Measurements from ENCODE around the gene ZSCAN22. TPM values are rescaled to one million over a fixed set of nuclear protein-coding genes. Genes with fewer than 3 reads are reported as not detected.

ZSCAN22 gene
- polyA plus RNA-seq, 1 donor, result 3.2 TPM

- Histone ChIP-seq H3K27ac (ENCODE audit: low read length) (no peak overlapping the region), H3K4me1 (ENCODE audit: control insufficient read depth, insufficient read depth, low read length) (peaks cover 4% of the 10 kb centered on the region), H3K4me3 (ENCODE audit: low read length) (peak overlapping the region; percentile 26), H3K27me3 (ENCODE audit: control insufficient read depth, insufficient read depth, low read length) (peaks cover 57% of the 10 kb centered on the region), H3K9me3 (ENCODE audit: control insufficient read depth, low read depth, low read length) (peaks cover 17% of the 10 kb centered on the region), H3K36me3 (ENCODE audit: control insufficient read depth, insufficient read depth, low read length) (no peaks in the 10 kb centered on the region)
- no peak for DNase-seq
- WGBS (ENCODE audit: insufficient coverage, low lambda C conversion rate), result no CpG with 5 or more reads among the region's 75 CpGs
These were observed 30.1 kb downstream of the ZSCAN22 start for GRCh38 chr19:58356766-58357480.

- no peak for DNase-seq
- H3K4me1 ChIP-seq (ENCODE audit: control insufficient read depth, insufficient read depth, low read length), result peaks cover 4% of the 10 kb centered on the region
- H3K4me3 ChIP-seq (ENCODE audit: low read length), result no peak overlapping the region
- H3K27me3 ChIP-seq (ENCODE audit: control insufficient read depth, insufficient read depth, low read length), result peaks cover 50% of the 10 kb centered on the region
- H3K36me3 ChIP-seq (ENCODE audit: control insufficient read depth, insufficient read depth, low read length), result no peaks in the 10 kb centered on the region
- peaks cover 17% of the 10 kb centered on the region for H3K9me3 ChIP-seq (ENCODE audit: control insufficient read depth, low read depth, low read length)
- no CpG with 5 or more reads among the region's 19 CpGs for WGBS (ENCODE audit: insufficient coverage, low lambda C conversion rate)
- H3K27ac ChIP-seq (ENCODE audit: low read length), result no peak overlapping the region
These were observed 30.8 kb downstream of the ZSCAN22 start for GRCh38 chr19:58357481-58358145.

GRCh38 chr19:58361900-58362271 is 35.1 kb downstream of the ZSCAN22 start:
- Histone ChIP-seq H3K36me3 (ENCODE audit: control insufficient read depth, insufficient read depth, low read length) (no peaks in the 10 kb centered on the region), H3K4me3 (ENCODE audit: low read length) (peak overlapping the region; percentile 91), H3K27me3 (ENCODE audit: control insufficient read depth, insufficient read depth, low read length) (peaks cover 10% of the 10 kb centered on the region), H3K4me1 (ENCODE audit: control insufficient read depth, insufficient read depth, low read length) (peaks cover 3% of the 10 kb centered on the region), H3K27ac (ENCODE audit: low read length) (peak overlapping the region; percentile 99), H3K9me3 (ENCODE audit: control insufficient read depth, low read depth, low read length) (peaks cover 5% of the 10 kb centered on the region)
- no peak for DNase-seq
- WGBS (ENCODE audit: insufficient coverage, low lambda C conversion rate), result no CpG with 5 or more reads among the region's 28 CpGs

GRCh38 chr19:58362272-58362994 is 35.6 kb downstream of the ZSCAN22 start, which contains the start of gene ZNF497:
ZNF497 (minus strand) TSS chr19:58362751; CDS start chr19:58357635, 5,116 bp downstream.
- no CpG with 5 or more reads among the region's 74 CpGs for WGBS (ENCODE audit: insufficient coverage, low lambda C conversion rate)
- Histone ChIP-seq H3K27me3 (ENCODE audit: control insufficient read depth, insufficient read depth, low read length) (peaks cover 4% of the 10 kb centered on the region), H3K36me3 (ENCODE audit: control insufficient read depth, insufficient read depth, low read length) (no peaks in the 10 kb centered on the region), H3K4me3 (ENCODE audit: low read length) (peak within 1 kb of the TSS; percentile 91), H3K9me3 (ENCODE audit: control insufficient read depth, low read depth, low read length) (peaks cover 2% of the 10 kb centered on the region), H3K4me1 (ENCODE audit: control insufficient read depth, insufficient read depth, low read length) (peaks cover 3% of the 10 kb centered on the region), H3K27ac (ENCODE audit: low read length) (peak within 1 kb of the TSS; percentile 99)
- DNase-seq, result peak; percentile 97 to 99

GRCh38 chr19:58364146-58364545 is 37.4 kb downstream of the ZSCAN22 start:
- DNase-seq, result no peak
- no CpG with 5 or more reads among the region's 5 CpGs for WGBS (ENCODE audit: insufficient coverage, low lambda C conversion rate)
- H3K27me3 ChIP-seq (ENCODE audit: control insufficient read depth, insufficient read depth, low read length), result peaks cover 8% of the 10 kb centered on the region
- no peak overlapping the region for H3K27ac ChIP-seq (ENCODE audit: low read length)
- H3K36me3 ChIP-seq (ENCODE audit: control insufficient read depth, insufficient read depth, low read length), result no peaks in the 10 kb centered on the region
- peaks cover 3% of the 10 kb centered on the region for H3K4me1 ChIP-seq (ENCODE audit: control insufficient read depth, insufficient read depth, low read length)
- no peak overlapping the region for H3K4me3 ChIP-seq (ENCODE audit: low read length)
- peaks cover 14% of the 10 kb centered on the region for H3K9me3 ChIP-seq (ENCODE audit: control insufficient read depth, low read depth, low read length)

- H3K36me3 ChIP-seq (ENCODE audit: control insufficient read depth, insufficient read depth, low read length), result no peaks in the 10 kb centered on the region
- no peak for DNase-seq
- WGBS (ENCODE audit: insufficient coverage, low lambda C conversion rate), result 50% methylated on average over 2 of the region's 32 CpGs
These were observed 40.0 kb downstream of the ZSCAN22 start for GRCh38 chr19:58366585-58367430.

GRCh38 chr19:58367698-58368454 is 41.1 kb downstream of the ZSCAN22 start:
- no peak for DNase-seq
- H3K4me3 ChIP-seq (ENCODE audit: low read length), result no peak overlapping the region
- H3K4me1 ChIP-seq (ENCODE audit: control insufficient read depth, insufficient read depth, low read length), result peaks cover 2% of the 10 kb centered on the region
- H3K36me3 ChIP-seq (ENCODE audit: control insufficient read depth, insufficient read depth, low read length), result no peaks in the 10 kb centered on the region
- H3K27ac ChIP-seq (ENCODE audit: low read length), result no peak overlapping the region
- peaks cover 8% of the 10 kb centered on the region for H3K27me3 ChIP-seq (ENCODE audit: control insufficient read depth, insufficient read depth, low read length)
- H3K9me3 ChIP-seq (ENCODE audit: control insufficient read depth, low read depth, low read length), result peaks cover 14% of the 10 kb centered on the region
- no CpG with 5 or more reads among the region's 106 CpGs for WGBS (ENCODE audit: insufficient coverage, low lambda C conversion rate)

More at GRCh38 chr19:58366585-58367430, 40.0 kb downstream of the ZSCAN22 start:
- H3K4me3 ChIP-seq (ENCODE audit: low read length), result no peak overlapping the region
- no peak overlapping the region for H3K27ac ChIP-seq (ENCODE audit: low read length)
- peaks cover 14% of the 10 kb centered on the region for H3K9me3 ChIP-seq (ENCODE audit: control insufficient read depth, low read depth, low read length)
- H3K4me1 ChIP-seq (ENCODE audit: control insufficient read depth, insufficient read depth, low read length), result peaks cover 3% of the 10 kb centered on the region
- peaks cover 8% of the 10 kb centered on the region for H3K27me3 ChIP-seq (ENCODE audit: control insufficient read depth, insufficient read depth, low read length)

GRCh38 chr19:58368561-58369360 is 42.0 kb downstream of the ZSCAN22 start:
- Histone ChIP-seq H3K4me1 (ENCODE audit: control insufficient read depth, insufficient read depth, low read length) (no peaks in the 10 kb centered on the region), H3K27ac (ENCODE audit: low read length) (no peak overlapping the region), H3K36me3 (ENCODE audit: control insufficient read depth, insufficient read depth, low read length) (no peaks in the 10 kb centered on the region), H3K4me3 (ENCODE audit: low read length) (no peak overlapping the region), H3K27me3 (ENCODE audit: control insufficient read depth, insufficient read depth, low read length) (peaks cover 8% of the 10 kb centered on the region), H3K9me3 (ENCODE audit: control insufficient read depth, low read depth, low read length) (peaks cover 14% of the 10 kb centered on the region)
- no peak for DNase-seq
- WGBS (ENCODE audit: insufficient coverage, low lambda C conversion rate), result no CpG with 5 or more reads among the region's 68 CpGs
